NCI-H82 treated with DMSO at 0.1 percent for 48 hours (cell line): ENCODE data around the gene SLAMF6.

Experiments
- DNase-seq: peaks from one replicate; lab custom pipeline; 2025; ENCODE audit not compliant: unreplicated experiment; lab: John Stamatoyannopoulos, UW

The SLAMF6 gene

GRCh38 chr1:160436966-160437365 lies 86.1 kb downstream of the SLAMF6 start:
- no peak for DNase-seq
